Stimulated activated CD8-positive, alpha-beta memory T cell treated with anti-CD3 and anti-CD28 coated beads, Interleukin-12 subunit alpha, Interleukin-12 subunit beta, amount 100 ng/mL, for 24 hours (primary cell): ENCODE results near the gene OPN4.

ENCODE experiments used
- DNase-seq: peaks from one replicate; pipeline ENCODE4 v3.0.0-alpha.2; 2020; ENCODE audit errors: extremely low read depth

Gene OPN4

GRCh38 chr10:86662186-86663045, 8.1 kb downstream of the OPN4 start:
- no peak for DNase-seq

GRCh38 chr10:86663046-86663345, 8.6 kb downstream of the OPN4 start:
- no peak for DNase-seq

- DNase-seq, result no peak
These were observed 9.4 kb downstream of the OPN4 start for GRCh38 chr10:86663576-86664339.

DNA sequence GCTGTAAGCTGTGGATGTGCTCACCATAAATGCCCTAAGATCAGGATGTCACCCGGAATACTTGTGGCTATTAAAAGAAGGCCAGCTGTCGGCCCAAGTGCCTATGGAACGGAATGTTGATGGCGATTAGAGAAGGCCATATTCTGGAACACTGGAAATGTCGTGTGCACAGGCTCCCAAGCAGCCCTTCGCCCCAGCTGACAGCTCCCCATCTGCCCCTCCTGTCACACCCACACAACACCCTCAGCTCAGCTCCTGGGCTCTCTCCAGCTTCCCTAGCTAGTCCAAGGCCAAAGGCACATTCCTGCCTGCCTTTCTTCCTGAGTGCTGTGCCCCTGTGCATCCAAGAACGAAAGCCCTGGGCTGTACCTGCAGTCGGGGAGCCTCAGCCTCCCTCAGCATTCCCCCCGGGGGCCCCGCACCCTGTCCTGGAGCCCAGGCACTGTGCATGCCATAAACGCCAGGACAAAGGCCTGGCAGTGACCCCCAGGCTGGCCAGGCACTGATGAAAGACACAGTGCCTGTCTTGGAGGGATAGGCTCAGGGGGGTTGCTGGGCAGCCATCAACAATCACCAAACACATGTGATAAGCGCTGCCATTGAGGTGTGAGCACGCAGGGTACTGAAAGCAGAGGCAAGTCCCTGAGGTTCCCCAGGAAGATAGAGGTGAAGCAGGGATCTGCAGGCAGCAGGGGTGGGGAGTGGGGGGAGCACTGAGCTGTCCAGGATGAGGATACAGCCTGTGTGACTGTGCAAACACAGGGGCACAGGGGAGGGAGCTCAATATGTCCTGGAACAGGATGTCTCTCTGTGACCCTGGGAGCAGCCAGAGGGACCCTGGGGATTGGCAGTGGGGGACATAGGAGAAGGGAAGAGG, 10.2 kb downstream of the OPN4 start:
- DNase-seq, result no peak

- no peak for DNase-seq
These were observed 10.9 kb downstream of the OPN4 start for GRCh38 chr10:86665218-86665607.

DNA sequence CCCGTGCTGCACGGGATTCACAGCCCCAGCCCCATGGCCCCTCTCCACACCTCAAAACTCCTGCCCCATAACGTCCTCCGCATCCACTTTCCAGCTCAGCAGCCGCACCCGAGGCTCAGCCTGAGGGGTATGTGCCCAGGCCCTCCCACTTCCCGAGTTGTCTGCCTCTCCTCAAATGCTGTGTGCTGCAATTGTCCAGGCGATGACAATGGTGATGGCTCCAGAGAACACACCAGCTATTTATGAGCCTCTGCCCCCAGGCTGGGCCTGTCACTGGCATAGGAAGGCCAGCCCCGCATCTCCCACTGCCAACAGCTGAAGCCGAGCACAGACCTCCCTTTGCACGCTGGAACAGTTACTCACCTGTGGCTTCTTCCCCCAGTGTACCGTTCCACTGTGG, 11.5 kb downstream of the OPN4 start:
- no peak for DNase-seq

- DNase-seq, result no peak
These were observed 12.2 kb downstream of the OPN4 start for GRCh38 chr10:86666538-86666937.

- DNase-seq, result no peak
These were observed 13.3 kb downstream of the OPN4 start for GRCh38 chr10:86667421-86668181.

DNA sequence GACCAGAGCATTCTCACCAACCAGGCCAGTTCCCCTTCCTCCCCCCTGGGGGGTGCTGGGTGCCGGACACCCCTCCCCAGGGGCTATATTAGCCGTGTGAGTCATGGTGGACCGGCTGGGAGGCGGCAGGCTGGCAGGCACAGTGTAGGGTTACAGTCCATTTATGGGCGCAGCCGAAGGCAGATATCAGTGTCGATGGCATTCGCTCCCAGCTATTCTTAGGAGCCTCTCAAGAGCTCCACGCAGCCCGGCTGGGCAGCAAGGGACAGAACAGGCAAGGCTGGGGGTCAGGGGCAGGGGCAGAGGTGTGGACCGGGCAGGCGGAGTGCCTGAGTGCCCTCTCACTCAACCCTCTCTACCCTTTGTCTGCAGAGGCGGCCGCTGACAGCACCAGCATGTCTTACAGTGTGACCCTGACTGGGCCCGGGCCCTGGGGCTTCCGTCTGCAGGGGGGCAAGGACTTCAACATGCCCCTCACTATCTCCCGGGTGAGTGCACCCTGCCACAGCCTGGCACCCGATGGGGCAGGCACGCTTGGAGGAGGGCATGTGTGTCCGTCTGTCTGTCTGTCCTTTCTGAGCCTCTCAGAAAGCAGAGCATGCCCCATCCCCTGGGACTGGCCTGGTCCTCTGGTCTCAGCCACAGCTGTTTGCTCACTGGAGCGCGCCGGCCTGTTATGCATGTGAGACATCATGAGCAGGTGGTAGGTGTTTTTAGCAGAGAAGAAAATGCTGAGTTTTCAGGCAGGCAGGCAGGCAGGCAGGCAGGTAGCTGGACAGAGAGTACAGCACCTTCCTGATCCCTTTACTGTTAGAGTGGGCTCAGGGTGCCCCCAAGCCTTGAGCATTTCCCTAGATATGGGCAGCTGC, 14.2 kb downstream of the OPN4 start, which contains the start of gene LDB3:
LDB3 (plus strand) TSS at position 215 of the 869 bp plus-strand sequence; CDS start at position 396, 181 bp downstream.
- no peak for DNase-seq

DNA sequence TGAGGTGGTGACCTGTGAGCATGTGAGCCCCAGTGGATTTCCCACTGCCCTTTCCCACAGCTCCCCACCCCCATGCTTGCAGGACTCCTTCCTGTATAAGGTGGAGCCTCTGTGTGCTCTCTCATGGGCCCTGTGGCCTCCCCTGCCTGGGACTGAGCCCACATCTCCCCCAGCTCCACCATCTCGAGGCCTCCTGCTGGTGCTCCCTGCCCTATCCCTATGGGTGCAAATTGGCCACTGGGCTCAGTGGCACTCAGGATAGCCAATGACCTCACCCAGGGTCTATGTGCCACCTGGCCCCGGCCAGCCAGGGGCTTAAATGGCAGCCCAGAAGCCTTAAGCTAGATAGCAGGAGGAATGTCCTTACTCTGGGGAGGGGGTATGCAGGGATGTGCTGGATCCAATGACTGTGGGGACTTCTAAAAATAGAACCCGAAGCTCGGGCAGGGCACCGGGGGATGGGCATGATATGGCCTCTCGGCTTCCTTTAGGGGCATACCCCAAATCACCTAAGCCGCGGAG, 16.0 kb downstream of the OPN4 start:
- DNase-seq, result no peak

DNA sequence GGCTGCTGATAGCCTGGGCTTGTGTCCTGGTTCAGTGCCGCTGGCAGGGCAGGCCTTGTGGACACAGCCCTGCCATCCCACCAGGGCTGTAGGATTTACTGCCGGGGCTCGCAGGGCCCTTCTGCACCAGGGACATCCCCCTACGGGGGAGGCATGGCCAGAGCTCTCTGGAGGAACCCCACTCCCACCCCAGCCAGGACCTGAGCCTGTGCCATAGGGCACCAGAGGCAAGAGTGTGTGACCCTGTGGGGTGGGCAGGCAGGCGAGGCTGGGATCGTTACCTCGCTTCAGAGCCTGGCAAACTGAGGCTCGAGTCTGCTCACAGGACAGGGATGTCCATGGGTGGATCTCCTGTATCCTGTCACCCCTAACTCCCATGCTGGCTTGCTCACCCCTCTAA, 16.5 kb downstream of the OPN4 start:
- DNase-seq, result no peak

DNA sequence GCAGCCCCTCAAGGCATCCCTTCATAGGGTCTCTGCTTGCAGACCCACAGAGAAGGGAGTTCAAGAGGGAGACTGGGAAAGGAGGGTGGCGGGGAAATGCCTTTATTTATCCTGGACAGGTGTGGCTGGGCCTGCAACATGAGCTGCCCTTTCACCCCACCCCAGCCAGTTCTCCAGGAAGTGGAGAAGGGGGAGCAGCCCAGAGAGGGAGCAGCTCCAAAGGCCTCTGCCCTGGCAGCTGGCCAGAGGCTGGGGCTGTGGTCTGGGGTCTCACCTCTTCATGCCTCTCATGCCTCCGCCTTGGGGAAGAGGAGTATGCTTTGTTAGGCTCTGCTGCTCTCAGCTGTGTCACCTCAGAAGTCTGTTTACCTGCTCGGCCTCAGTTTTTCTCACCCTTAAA, 17.1 kb downstream of the OPN4 start:
- no peak for DNase-seq

DNA sequence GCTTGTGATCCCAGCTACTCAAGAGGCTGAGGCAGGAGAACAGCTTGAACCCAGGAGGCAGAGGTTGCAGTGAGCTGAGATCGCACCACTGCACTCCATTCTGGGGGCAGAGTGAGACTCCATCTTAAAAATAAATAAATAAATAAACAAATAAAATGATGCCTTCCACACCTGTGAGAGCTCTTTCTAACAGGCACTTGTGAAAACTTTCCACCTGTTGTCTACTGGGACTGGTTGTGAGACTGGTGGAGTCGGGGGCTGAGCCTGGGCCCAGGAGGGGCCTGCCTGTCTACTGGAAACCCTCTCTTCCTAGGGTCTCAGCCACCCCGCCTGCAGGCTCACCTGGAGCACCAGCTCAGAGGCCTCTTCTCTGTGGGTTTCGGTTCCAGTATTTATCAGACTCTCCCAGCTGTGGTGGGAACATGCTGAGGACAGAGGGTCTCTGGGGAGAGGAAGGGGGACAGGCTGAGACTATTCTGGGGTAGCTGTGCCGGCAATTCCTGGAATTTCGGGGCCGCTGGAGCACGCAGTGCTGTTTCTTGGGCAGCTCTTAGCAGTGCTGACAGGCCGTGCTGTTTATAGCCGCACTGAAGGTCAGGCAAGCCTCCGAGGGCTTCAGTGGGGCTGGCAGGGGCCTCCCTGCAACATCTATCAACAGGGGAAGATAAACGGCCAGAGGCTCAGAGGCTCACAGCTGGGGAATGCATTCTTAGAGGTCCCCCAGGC, 17.8 kb downstream of the OPN4 start:
- no peak for DNase-seq

DNA sequence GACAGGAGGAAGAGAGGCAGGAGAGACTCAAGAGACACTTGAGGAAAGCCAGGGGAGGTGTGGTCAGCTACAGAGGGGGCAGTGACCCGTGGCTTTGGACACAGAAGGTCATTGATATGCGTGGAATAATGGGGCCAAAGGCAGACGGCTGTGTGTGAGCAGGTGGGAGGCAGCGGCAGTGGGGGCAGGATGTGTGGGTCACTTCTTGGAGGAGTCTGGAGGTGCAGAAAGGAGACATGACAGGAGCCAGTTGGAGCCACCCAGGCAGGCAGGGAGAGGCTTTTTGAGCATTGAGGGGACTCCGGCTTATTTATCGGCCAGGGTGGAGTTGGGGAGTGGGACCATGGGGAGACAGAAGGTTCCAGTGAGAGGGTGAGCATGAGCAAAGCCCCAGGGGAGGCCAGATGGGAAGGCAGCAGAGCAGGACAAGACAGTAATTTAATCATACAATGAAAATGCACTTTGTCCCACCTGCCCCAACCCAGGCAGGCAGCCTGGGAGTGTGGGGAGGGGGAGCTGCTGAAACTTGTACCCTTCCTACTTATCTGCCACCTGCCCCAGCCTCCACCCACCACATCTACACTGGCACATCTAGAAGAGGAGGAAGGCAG, 19.0 kb downstream of the OPN4 start:
- DNase-seq, result no peak

- no peak for DNase-seq
These were observed 19.7 kb downstream of the OPN4 start for GRCh38 chr10:86673827-86674581.

GRCh38 chr10:86674912-86675311, 20.6 kb downstream of the OPN4 start:
- no peak for DNase-seq

GRCh38 chr10:86677374-86677773, 23.0 kb downstream of the OPN4 start:
- no peak for DNase-seq
